Measurements from ENCODE around the gene DSG4. TPM values are rescaled to one million over a fixed set of nuclear protein-coding genes. Genes with fewer than 3 reads are reported as not detected.

Gene DSG4
- total RNA-seq, 4 donors from 2014 or later, result 0.09 to 0.63 (median 0.19) TPM; not detected in 1

DNA sequence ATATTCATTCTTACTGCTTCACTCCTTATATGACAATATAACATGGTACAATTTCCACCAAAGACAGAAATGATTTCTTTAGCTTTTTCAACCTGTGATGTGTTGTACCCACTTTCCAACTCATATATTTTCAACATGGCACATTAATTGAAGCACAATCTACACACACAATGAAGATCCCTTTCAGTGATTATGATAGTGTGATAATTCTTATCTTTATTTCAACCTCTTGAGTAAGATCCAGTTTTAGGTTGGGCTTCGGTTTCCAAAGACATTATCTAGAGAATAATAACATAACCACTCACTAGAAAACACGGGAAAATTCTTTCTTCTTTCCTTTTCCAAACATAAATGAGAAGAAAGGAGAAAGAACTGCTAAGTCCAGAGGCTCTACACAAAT is 67.6 kb downstream of the DSG4 start:
- TF ChIP-seq, protein P1, sequence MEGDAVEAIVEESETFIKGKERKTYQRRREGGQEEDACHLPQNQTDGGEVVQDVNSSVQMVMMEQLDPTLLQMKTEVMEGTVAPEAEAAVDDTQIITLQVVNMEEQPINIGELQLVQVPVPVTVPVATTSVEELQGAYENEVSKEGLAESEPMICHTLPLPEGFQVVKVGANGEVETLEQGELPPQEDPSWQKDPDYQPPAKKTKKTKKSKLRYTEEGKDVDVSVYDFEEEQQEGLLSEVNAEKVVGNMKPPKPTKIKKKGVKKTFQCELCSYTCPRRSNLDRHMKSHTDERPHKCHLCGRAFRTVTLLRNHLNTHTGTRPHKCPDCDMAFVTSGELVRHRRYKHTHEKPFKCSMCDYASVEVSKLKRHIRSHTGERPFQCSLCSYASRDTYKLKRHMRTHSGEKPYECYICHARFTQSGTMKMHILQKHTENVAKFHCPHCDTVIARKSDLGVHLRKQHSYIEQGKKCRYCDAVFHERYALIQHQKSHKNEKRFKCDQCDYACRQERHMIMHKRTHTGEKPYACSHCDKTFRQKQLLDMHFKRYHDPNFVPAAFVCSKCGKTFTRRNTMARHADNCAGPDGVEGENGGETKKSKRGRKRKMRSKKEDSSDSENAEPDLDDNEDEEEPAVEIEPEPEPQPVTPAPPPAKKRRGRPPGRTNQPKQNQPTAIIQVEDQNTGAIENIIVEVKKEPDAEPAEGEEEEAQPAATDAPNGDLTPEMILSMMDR (IDR thresholded peaks at IDR 0.05), result no peak
- ATAC-seq (ENCODE audit: low FRiP score) (no peak), DNase-seq (ENCODE audit: low spot score) (no peak)

DNA sequence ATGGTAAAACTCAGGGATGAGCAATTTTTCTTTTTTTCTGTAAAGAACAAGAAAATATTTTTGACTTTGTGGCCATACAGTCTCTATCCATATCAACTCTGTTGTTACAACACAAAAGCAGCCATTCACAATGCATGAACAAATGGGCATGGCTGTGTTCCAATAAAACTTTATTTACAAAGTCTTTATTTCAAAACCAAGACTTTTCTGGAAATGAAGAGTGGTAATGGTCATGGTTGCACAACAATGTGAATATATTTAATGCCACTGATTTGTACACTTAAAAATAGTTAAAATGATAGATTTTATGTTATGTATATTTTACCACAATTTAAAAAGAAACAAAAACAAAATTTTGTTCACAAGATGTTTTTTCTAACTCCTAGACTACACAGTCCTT is 69.3 kb downstream of the DSG4 start:
- no peak for ATAC-seq (ENCODE audit: low FRiP score)
- TF ChIP-seq, protein P1 (IDR thresholded peaks at IDR 0.05), result no peak
- no peak for DNase-seq (ENCODE audit: low spot score)

DNA sequence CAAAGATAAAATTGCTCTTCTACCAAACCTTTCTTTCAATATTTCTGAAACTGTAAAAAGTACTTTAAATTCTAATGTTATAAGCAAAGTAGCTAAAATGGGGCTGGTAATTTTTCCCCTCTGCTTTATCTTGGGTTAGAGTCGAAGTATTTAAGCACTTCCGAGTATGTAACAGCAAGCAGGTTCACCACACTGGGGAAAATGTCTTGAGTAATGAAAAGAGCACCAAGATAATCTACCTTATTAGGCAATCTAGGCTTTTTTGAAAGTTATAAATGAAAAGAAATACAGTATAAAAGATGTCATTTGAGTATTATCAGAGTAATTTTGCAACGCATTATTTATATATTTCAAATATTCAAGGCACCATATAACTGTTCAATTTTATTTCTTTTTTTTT is 70.3 kb downstream of the DSG4 start:
- TF ChIP-seq, protein P1 (IDR thresholded peaks at IDR 0.05), result no peak
- DNase-seq (ENCODE audit: low spot score), result no peak
- ATAC-seq (ENCODE audit: low FRiP score), result no peak

DNA sequence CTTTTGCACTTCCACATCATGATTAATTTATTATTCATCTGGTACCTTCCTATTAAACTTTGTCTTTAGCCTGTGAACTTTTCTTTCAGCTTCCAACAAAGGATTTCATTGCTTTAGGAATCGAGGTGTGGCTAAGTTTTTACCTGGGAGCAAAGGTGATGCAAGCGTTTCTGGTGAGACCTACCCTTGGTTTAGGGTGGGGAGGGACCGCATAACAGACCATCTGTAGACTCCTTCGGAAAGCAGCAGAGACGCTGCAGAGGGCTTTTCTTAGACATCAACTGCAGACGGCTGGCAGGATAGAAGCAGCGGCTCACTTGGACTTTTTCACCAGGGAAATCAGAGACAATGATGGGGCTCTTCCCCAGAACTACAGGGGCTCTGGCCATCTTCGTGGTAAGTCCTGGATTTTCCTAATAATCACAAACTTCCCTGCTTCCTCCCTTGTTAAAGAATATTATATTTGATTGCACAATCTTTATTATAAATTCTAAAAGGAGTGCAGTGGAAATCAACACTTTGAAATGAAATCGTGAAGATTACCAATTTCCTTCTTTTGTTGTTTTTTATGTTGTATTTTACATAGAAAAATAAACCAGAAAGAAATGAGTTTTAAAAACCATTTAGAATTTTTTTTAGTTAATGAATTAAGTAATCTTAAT is 71.1 kb downstream of the DSG4 start, which contains the start of gene DSG3:
TSS of gene DSG3 (plus strand) at position 212 of the 662 bp plus-strand sequence. CDS start at position 349, 137 bp downstream.
- DNase-seq (ENCODE audit: low spot score), result no peak
- TF ChIP-seq, protein P1 (IDR thresholded peaks at IDR 0.05), result no peak
- ATAC-seq (ENCODE audit: low FRiP score), result no peak

DNA sequence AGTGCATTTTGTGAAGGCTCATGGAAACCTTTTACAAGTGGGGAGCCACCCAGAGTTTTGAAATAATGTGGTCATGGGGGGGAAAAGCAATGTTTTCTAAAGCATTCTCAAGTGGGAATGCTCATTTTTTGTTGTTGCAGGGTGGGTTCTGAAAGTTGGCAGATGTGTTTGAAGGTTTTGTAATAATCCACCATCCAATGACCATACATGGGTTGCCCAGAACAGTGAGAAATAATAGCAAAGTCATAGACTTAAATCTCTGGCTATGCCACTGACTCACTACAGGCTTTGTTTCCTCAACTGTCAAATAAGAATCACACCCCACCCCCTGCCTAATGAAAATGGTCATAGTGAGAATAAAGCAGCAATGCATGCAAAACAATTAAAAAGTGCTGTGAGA is 73.8 kb downstream of the DSG4 start:
- TF ChIP-seq, protein P1 (IDR thresholded peaks at IDR 0.05), result no peak
- ATAC-seq (ENCODE audit: low FRiP score) (no peak), DNase-seq (ENCODE audit: low spot score) (no peak)

DNA sequence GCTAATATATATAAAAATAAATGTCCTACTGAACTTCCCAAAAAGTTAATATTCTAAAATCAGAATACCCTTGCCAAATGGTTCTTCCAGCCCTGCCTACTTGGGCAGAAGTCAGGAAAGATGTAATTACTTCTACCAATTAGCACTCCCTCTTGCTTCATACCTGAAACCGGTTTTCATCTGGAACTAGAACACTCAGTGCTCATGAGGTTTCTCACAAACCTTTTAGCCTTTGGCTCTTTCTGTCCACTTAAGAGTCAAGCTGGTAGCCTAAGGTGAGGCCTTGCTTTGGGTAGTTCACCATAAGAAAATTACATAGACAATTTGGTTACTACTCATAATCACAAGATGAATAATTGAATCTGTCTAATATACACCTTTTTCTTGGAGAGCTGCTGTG is 75.0 kb downstream of the DSG4 start:
- DNase-seq (ENCODE audit: low spot score), result no peak

More for the DNA sequence above, 75.0 kb downstream of the DSG4 start:
- TF ChIP-seq, protein P1 (IDR thresholded peaks at IDR 0.05), result no peak
- no peak for ATAC-seq (ENCODE audit: low FRiP score)
